Caco-2 (cell line): ENCODE results near the gene ARHGAP4. TPM values are rescaled to one million over a fixed set of nuclear protein-coding genes. Genes with fewer than 3 reads are reported as not detected.

Experiments used
- BruUV-seq: library from RNA; stranded (reverse); fragments of 400-500 nt; replicated peaks from 2 replicates; lab custom pipeline; 2021; lab: Mats Ljungman, UMichigan
- CTCF ChIA-PET: fragments of 300-600 bp; sonication (Branson Sonifier 250); formaldehyde crosslinking; loops from one replicate; lab custom pipeline; 2022; ENCODE audit warnings: antibody characterized with exemption; lab: Charles Lee
- POLR2A ChIA-PET: fragments of 300-600 bp; sonication (Branson Sonifier 250); formaldehyde crosslinking; loops from one replicate; lab custom pipeline; 2022; ENCODE audit warnings: antibody characterized with exemption; lab: Charles Lee
- DNase-seq, 2 experiments: peaks; one replicate each; pipeline versions ENCODE4 v3.0.0 to v3.0.0-alpha.2; 2020 to 2022
- H3K27me3 ChIP-seq: replicated peaks from 2 replicates; pipeline ENCODE4 v1.6.0; 2011; ENCODE audit warnings: low read length; ENCODE audit not compliant: control insufficient read depth, insufficient read depth
- H3K36me3 ChIP-seq: 2 replicates; pipeline ENCODE4 v1.5.1; 2011; ENCODE audit warnings: low read length; ENCODE audit not compliant: control insufficient read depth, insufficient read depth
- H3K4me1 ChIP-seq: fragments of 250-450 bp; sonication (Bioruptor Pico); 2 replicates; pipeline ENCODE4 v1.5.1; 2020; ENCODE audit warnings: mild to moderate bottlenecking
- H3K4me3 ChIP-seq: 2 replicates; pipeline ENCODE4 v1.5.1; 2011; ENCODE audit warnings: low read depth, mild to moderate bottlenecking, control low read depth, low read length
- H3K9me3 ChIP-seq: fragments of 250-450 bp; sonication (Bioruptor Pico); 2 replicates; pipeline ENCODE4 v1.5.1; 2020; ENCODE audit warnings: mild to moderate bottlenecking, moderate library complexity
- H3K27ac Mint-ChIP-seq: one replicate; pipeline ENCODE4 v1.8.0; 2022; ENCODE audit warnings: mixed read lengths; ENCODE audit not compliant: unreplicated experiment
- H3K27me3 Mint-ChIP-seq: one replicate; pipeline ENCODE4 v1.8.0; 2022; ENCODE audit warnings: mixed read lengths; ENCODE audit not compliant: insufficient read depth, unreplicated experiment
- H3K36me3 Mint-ChIP-seq: one replicate; pipeline ENCODE4 v1.8.0; 2022; ENCODE audit warnings: mild to moderate bottlenecking, mixed read lengths; ENCODE audit not compliant: insufficient read depth, unreplicated experiment
- H3K4me1 Mint-ChIP-seq: one replicate; pipeline ENCODE4 v1.8.0; 2022; ENCODE audit warnings: low read depth, mixed read lengths; ENCODE audit not compliant: unreplicated experiment
- H3K4me3 Mint-ChIP-seq: one replicate; pipeline ENCODE4 v1.8.0; 2022; ENCODE audit warnings: mild to moderate bottlenecking, moderate library complexity, mixed read lengths; ENCODE audit not compliant: unreplicated experiment
- H3K9me3 Mint-ChIP-seq: one replicate; pipeline ENCODE4 v1.8.0; 2022; ENCODE audit warnings: mixed read lengths; ENCODE audit not compliant: unreplicated experiment
- intact Hi-C: fragments of 100-400 bp; cut with micrococcal nuclease; formaldehyde crosslinking; loops from one replicate; pipeline ENCODE4 v1.10.0; 2022; ENCODE audit not compliant: unreplicated experiment
- total RNA-seq: library from RNA; stranded (reverse); gene quantifications from 2 replicates; pipeline ENCODE4 v1.2.3, GENCODE V29; 2022
- TF ChIP-seq, protein P1 (sequence below), 2 experiments: fragments of 200-600 bp in 1 of 2; IDR thresholded peaks; 1 replicate in 1 of 2; 2 replicates in 1 of 2; pipeline versions ENCODE4 v1.5.1 to v1.8.0; 2011 to 2022; ENCODE audit warnings: antibody characterized with exemption in 1 of 2, control low read depth in 1 of 2, inconsistent platforms in 1 of 2, low read depth in 1 of 2, low read length in 1 of 2, mild to moderate bottlenecking in 1 of 2, moderate library complexity in 1 of 2; ENCODE audit not compliant: insufficient read depth in 1 of 2, severe bottlenecking in 1 of 2, unreplicated experiment in 1 of 2

Gene ARHGAP4
- total RNA-seq, 1 experiment from 2014 or later: 15.7 TPM

- TF ChIP-seq, protein P1, sequence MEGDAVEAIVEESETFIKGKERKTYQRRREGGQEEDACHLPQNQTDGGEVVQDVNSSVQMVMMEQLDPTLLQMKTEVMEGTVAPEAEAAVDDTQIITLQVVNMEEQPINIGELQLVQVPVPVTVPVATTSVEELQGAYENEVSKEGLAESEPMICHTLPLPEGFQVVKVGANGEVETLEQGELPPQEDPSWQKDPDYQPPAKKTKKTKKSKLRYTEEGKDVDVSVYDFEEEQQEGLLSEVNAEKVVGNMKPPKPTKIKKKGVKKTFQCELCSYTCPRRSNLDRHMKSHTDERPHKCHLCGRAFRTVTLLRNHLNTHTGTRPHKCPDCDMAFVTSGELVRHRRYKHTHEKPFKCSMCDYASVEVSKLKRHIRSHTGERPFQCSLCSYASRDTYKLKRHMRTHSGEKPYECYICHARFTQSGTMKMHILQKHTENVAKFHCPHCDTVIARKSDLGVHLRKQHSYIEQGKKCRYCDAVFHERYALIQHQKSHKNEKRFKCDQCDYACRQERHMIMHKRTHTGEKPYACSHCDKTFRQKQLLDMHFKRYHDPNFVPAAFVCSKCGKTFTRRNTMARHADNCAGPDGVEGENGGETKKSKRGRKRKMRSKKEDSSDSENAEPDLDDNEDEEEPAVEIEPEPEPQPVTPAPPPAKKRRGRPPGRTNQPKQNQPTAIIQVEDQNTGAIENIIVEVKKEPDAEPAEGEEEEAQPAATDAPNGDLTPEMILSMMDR (IDR thresholded peaks at IDR 0.05; ENCODE audit: insufficient read depth in 1 of 2, low read depth in 1 of 2, low read length in 1 of 2, severe bottlenecking in 1 of 2, unreplicated experiment in 1 of 2): no peak
- CTCF ChIA-PET: no interaction called here
- H3K36me3 ChIP-seq: no peaks in the 10 kb centered on the region
- BruUV-seq: no TSS peak
- no peaks in the 10 kb centered on the region for H3K27me3 ChIP-seq
- no peak for DNase-seq
- Mint-ChIP-seq H3K4me1 (no peaks in the 10 kb centered on the region), H3K27me3 (peaks cover 4% of the 10 kb centered on the region), H3K36me3 (no peaks in the 10 kb centered on the region), H3K9me3 (no peaks in the 10 kb centered on the region), H3K4me3 (no peak overlapping the region), H3K27ac (no peak overlapping the region)
- H3K4me3 ChIP-seq: no peak overlapping the region
- H3K9me3 ChIP-seq: no peaks in the 10 kb centered on the region
- POLR2A ChIA-PET: no interaction called here
- no peaks in the 10 kb centered on the region for H3K4me1 ChIP-seq
- intact Hi-C loops: no loop called here
These were observed 57.2 kb downstream of the ARHGAP4 start for GRCh38 chrX:153868576-153869472.

- Histone ChIP-seq H3K36me3 (no peaks in the 10 kb centered on the region), H3K27me3 (no peaks in the 10 kb centered on the region), H3K4me3 (no peak overlapping the region), H3K4me1 (no peaks in the 10 kb centered on the region), H3K9me3 (no peaks in the 10 kb centered on the region)
- Mint-ChIP-seq H3K27me3 (peaks cover 2% of the 10 kb centered on the region), H3K9me3 (no peaks in the 10 kb centered on the region), H3K27ac (no peak overlapping the region), H3K36me3 (no peaks in the 10 kb centered on the region), H3K4me1 (no peaks in the 10 kb centered on the region), H3K4me3 (no peak overlapping the region)
- no TSS peak for BruUV-seq
- intact Hi-C loops: no loop called here
- TF ChIP-seq, protein P1 (IDR thresholded peaks at IDR 0.05; ENCODE audit: insufficient read depth in 1 of 2, low read depth in 1 of 2, low read length in 1 of 2, severe bottlenecking in 1 of 2, unreplicated experiment in 1 of 2): no peak
- ChIA-PET CTCF (no interaction called here), POLR2A (no interaction called here)
- DNase-seq: no peak
These were observed 58.4 kb downstream of the ARHGAP4 start for GRCh38 chrX:153867671-153868070.

DNA sequence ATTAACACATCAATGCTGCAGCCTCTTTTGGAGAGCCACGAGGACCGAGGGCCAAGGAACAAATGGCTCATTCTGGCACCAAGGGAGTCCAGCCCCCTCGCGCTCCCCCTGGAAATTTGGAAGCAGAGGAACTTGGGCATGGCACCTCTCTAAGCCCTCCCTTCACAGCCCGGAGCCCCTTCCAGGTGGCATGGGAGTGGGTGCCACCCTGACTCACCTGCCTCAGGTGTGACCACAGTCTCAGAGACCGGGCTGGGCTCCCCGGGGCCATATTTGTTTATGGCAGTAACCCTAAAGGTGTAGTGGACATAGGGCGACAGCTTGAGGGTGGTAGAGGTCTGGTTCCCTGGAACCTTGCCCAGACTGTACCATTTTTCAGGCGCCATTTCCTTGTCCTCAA, 58.9 kb downstream of the ARHGAP4 start:
- Mint-ChIP-seq H3K4me3 (no peak overlapping the region), H3K27me3 (no peaks in the 10 kb centered on the region), H3K9me3 (no peaks in the 10 kb centered on the region), H3K4me1 (no peaks in the 10 kb centered on the region), H3K27ac (no peak overlapping the region), H3K36me3 (no peaks in the 10 kb centered on the region)
- TF ChIP-seq, protein P1 (IDR thresholded peaks at IDR 0.05; ENCODE audit: insufficient read depth in 1 of 2, low read depth in 1 of 2, low read length in 1 of 2, severe bottlenecking in 1 of 2, unreplicated experiment in 1 of 2): no peak
- no peak for DNase-seq
- intact Hi-C loops: no loop called here
- Histone ChIP-seq H3K36me3 (no peaks in the 10 kb centered on the region), H3K4me3 (no peak overlapping the region), H3K27me3 (no peaks in the 10 kb centered on the region), H3K4me1 (no peaks in the 10 kb centered on the region), H3K9me3 (no peaks in the 10 kb centered on the region)
- POLR2A ChIA-PET: no interaction called here
- BruUV-seq: no TSS peak
- CTCF ChIA-PET: no interaction called here
